ENCODE results near the gene DLG5.

DNA sequence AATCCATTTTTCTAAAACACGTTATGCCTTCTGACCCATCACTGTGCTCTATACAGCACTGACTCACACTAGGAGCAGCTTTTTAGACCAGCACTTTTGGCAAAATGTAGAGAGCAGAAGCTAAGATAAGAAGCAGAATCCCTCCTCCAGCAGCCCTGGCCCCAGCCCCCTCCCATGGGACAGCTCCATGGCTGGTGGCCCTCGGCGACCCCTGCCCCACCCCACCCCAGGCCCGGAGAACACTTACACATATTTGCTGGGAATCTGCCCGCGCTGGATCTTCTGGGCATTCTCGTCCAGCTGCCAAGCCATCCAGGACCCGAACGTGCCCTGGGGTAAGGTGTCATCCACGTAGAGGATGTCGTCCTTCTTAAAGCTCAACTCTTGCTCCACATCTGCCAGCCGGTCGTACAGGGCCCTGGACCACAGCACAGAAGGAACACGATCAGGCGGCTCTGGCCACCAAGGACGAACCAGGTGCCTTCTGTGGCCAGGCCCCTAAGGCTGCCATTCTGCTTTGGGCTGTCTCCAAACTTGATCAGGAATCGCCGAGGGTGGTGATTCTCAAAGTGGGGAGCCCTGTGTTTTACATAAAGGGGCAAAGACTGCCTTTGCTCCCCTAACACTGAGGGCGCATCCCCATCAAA lies 119.9 kb downstream of the DLG5 start:
- TF ChIP-seq, protein P1, sequence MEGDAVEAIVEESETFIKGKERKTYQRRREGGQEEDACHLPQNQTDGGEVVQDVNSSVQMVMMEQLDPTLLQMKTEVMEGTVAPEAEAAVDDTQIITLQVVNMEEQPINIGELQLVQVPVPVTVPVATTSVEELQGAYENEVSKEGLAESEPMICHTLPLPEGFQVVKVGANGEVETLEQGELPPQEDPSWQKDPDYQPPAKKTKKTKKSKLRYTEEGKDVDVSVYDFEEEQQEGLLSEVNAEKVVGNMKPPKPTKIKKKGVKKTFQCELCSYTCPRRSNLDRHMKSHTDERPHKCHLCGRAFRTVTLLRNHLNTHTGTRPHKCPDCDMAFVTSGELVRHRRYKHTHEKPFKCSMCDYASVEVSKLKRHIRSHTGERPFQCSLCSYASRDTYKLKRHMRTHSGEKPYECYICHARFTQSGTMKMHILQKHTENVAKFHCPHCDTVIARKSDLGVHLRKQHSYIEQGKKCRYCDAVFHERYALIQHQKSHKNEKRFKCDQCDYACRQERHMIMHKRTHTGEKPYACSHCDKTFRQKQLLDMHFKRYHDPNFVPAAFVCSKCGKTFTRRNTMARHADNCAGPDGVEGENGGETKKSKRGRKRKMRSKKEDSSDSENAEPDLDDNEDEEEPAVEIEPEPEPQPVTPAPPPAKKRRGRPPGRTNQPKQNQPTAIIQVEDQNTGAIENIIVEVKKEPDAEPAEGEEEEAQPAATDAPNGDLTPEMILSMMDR (IDR thresholded peaks at IDR 0.05; ENCODE audit: insufficient read depth, low read depth, low read length) = no peak
- no peak for TF ChIP-seq EZH2 (IDR thresholded peaks at IDR 0.05; ENCODE audit: insufficient read depth, low read length)

Measured in astrocyte (in vitro differentiated cells and primary cell).